Mesothelial cell of epicardium (in vitro differentiated cells): ENCODE measurements around the gene BANP. TPM values are rescaled to one million over a fixed set of nuclear protein-coding genes. Genes with fewer than 3 reads are reported as not detected.

Experiments
- DNase-seq, 2 experiments: peaks; one replicate each; pipeline ENCODE4 v3.0.0; 2021; ENCODE audit warnings: low spot score in 2 of 2; ENCODE audit not compliant: unreplicated experiment in 2 of 2
- H3K27ac Mint-ChIP-seq: 2 replicates; pipeline ENCODE4 v1.8.0; 2021; ENCODE audit warnings: mixed read lengths
- H3K27me3 Mint-ChIP-seq: 2 replicates; pipeline ENCODE4 v1.8.0; 2021; ENCODE audit warnings: low read depth, mixed read lengths
- H3K36me3 Mint-ChIP-seq: 2 replicates; pipeline ENCODE4 v1.8.0; 2021; ENCODE audit warnings: mixed read lengths
- H3K4me1 Mint-ChIP-seq: 2 replicates; pipeline ENCODE4 v1.8.0; 2021; ENCODE audit warnings: mixed read lengths
- H3K4me3 Mint-ChIP-seq: 2 replicates; pipeline ENCODE4 v1.8.0; 2021; ENCODE audit warnings: mild to moderate bottlenecking, moderate library complexity, mixed read lengths
- H3K9me3 Mint-ChIP-seq: 2 replicates; pipeline ENCODE4 v1.8.0; 2021; ENCODE audit warnings: mixed read lengths
- CTCF ChIP-seq: fragments of 200-600 bp; sonication (generic); IDR thresholded peaks from one replicate; pipeline ENCODE4 v1.5.0; 2021; ENCODE audit warnings: antibody characterized with exemption; ENCODE audit not compliant: unreplicated experiment
- total RNA-seq: library from RNA; stranded (reverse); gene quantifications from 3 replicates; pipeline ENCODE4 v1.2.1, GENCODE V29; 2021

Gene BANP
- total RNA-seq, 1 donor from 2014 or later: 43.6 TPM

GRCh38 chr16:87956365-87957231, 5.4 kb downstream of the BANP start:
- peaks cover 66% of the 10 kb centered on the region for H3K4me1 Mint-ChIP-seq
- TF ChIP-seq CTCF: peak; percentile 16
- H3K9me3 Mint-ChIP-seq: no peaks in the 10 kb centered on the region
- DNase-seq: no peak
- H3K4me3 Mint-ChIP-seq: peak overlapping the region; percentile 64
- no peaks in the 10 kb centered on the region for H3K27me3 Mint-ChIP-seq
- peak overlapping the region; percentile 97 for H3K27ac Mint-ChIP-seq
- H3K36me3 Mint-ChIP-seq: peaks cover 6% of the 10 kb centered on the region

GRCh38 chr16:87957296-87958094, 6.3 kb downstream of the BANP start:
- H3K9me3 Mint-ChIP-seq: no peaks in the 10 kb centered on the region
- no peak for DNase-seq
- peak overlapping the region; percentile 97 for H3K27ac Mint-ChIP-seq
- peaks cover 6% of the 10 kb centered on the region for H3K36me3 Mint-ChIP-seq
- H3K4me1 Mint-ChIP-seq: peaks cover 62% of the 10 kb centered on the region
- no peaks in the 10 kb centered on the region for H3K27me3 Mint-ChIP-seq
- no peak for TF ChIP-seq CTCF
- H3K4me3 Mint-ChIP-seq: peak overlapping the region; percentile 64

GRCh38 chr16:87958632-87959031, 7.4 kb downstream of the BANP start:
- Mint-ChIP-seq H3K4me1 (peaks cover 65% of the 10 kb centered on the region), H3K27ac (no peak overlapping the region), H3K4me3 (no peak overlapping the region), H3K27me3 (no peaks in the 10 kb centered on the region), H3K9me3 (no peaks in the 10 kb centered on the region), H3K36me3 (peaks cover 6% of the 10 kb centered on the region)
- no peak for TF ChIP-seq CTCF
- no peak for DNase-seq

GRCh38 chr16:87959391-87959990, 8.3 kb downstream of the BANP start:
- peaks cover 6% of the 10 kb centered on the region for H3K36me3 Mint-ChIP-seq
- H3K4me3 Mint-ChIP-seq: no peak overlapping the region
- TF ChIP-seq CTCF: no peak
- no peak for DNase-seq
- peak overlapping the region; percentile 61 for H3K27ac Mint-ChIP-seq
- peaks cover 65% of the 10 kb centered on the region for H3K4me1 Mint-ChIP-seq
- no peaks in the 10 kb centered on the region for H3K27me3 Mint-ChIP-seq
- no peaks in the 10 kb centered on the region for H3K9me3 Mint-ChIP-seq

GRCh38 chr16:87960296-87960695, 9.1 kb downstream of the BANP start:
- H3K4me3 Mint-ChIP-seq: no peak overlapping the region
- no peaks in the 10 kb centered on the region for H3K27me3 Mint-ChIP-seq
- no peak for TF ChIP-seq CTCF
- peaks cover 6% of the 10 kb centered on the region for H3K36me3 Mint-ChIP-seq
- DNase-seq: no peak
- H3K4me1 Mint-ChIP-seq: peaks cover 68% of the 10 kb centered on the region
- peak overlapping the region; percentile 22 for H3K27ac Mint-ChIP-seq
- no peaks in the 10 kb centered on the region for H3K9me3 Mint-ChIP-seq
